HG03045 (cell line): ENCODE results near the gene GOLPH3.
"Not testable (repeated sequence)": the region's sequence is repeated elsewhere in the genome, so short reads cannot be mapped to it uniquely, and the experiment has no call there.

ENCODE experiments used
- ATAC-seq: cut with Tn5 transposase; IDR thresholded peaks from one replicate; pipeline ENCODE4 v1.9.1; 2021; ENCODE audit warnings: mild to moderate bottlenecking, moderate library complexity; ENCODE audit not compliant: unreplicated experiment

The GOLPH3 gene

GRCh38 chr5:32174011-32174870 lies at the start of gene GOLPH3:
TSS of gene GOLPH3 (minus strand) at chr5:32174319. CDS start at chr5:32174034, 285 bp downstream.
- ATAC-seq = peak; percentile 83

- ATAC-seq = no peak
Measured at GRCh38 chr5:32222723-32223470, 48.8 kb upstream of the GOLPH3 start.

- ATAC-seq = no peak
Measured at GRCh38 chr5:32217886-32218396, 43.8 kb upstream of the GOLPH3 start.

GRCh38 chr5:32214344-32214743 lies 40.2 kb upstream of the GOLPH3 start:
- not testable (repeated sequence) for ATAC-seq

- ATAC-seq = no peak
Measured at GRCh38 chr5:32210151-32210550, 36.0 kb upstream of the GOLPH3 start.

GRCh38 chr5:32208837-32209236 lies 34.7 kb upstream of the GOLPH3 start:
- not testable (repeated sequence) for ATAC-seq

GRCh38 chr5:32207355-32207634 lies 33.2 kb upstream of the GOLPH3 start:
- ATAC-seq = no peak

GRCh38 chr5:32206509-32207354 lies 32.6 kb upstream of the GOLPH3 start:
- no peak for ATAC-seq

- ATAC-seq = no peak
Measured at GRCh38 chr5:32206053-32206452, 31.9 kb upstream of the GOLPH3 start.

- ATAC-seq = no peak
Measured at GRCh38 chr5:32202394-32202793, 28.3 kb upstream of the GOLPH3 start.

GRCh38 chr5:32201122-32201753 lies 27.1 kb upstream of the GOLPH3 start:
- no peak for ATAC-seq

- ATAC-seq = no peak
Measured at GRCh38 chr5:32197032-32197431, 22.9 kb upstream of the GOLPH3 start.

- ATAC-seq = no peak
Measured at GRCh38 chr5:32195265-32195664, 21.1 kb upstream of the GOLPH3 start.

GRCh38 chr5:32193591-32193990 lies 19.5 kb upstream of the GOLPH3 start:
- peak; percentile 75 for ATAC-seq

GRCh38 chr5:32190095-32190494 lies 16.0 kb upstream of the GOLPH3 start:
- no peak for ATAC-seq

- ATAC-seq = no peak
Measured at GRCh38 chr5:32187675-32188074, 13.6 kb upstream of the GOLPH3 start.

- peak; percentile 83 for ATAC-seq
Measured at GRCh38 chr5:32182463-32183063, 8.4 kb upstream of the GOLPH3 start.

- ATAC-seq = peak; percentile 35
Measured at GRCh38 chr5:32173267-32174010, 680 bp downstream of the GOLPH3 start.

GRCh38 chr5:32172923-32173266 lies 1.2 kb downstream of the GOLPH3 start:
- no peak for ATAC-seq
